H1 (cell line): ENCODE results near the gene CRB2. TPM values are rescaled to one million over a fixed set of nuclear protein-coding genes. Genes with fewer than 3 reads are reported as not detected.

Experiments
- CTCF ChIA-PET: fragments of 300-600 bp; sonication (Branson Sonifier 250); formaldehyde crosslinking; loops from one replicate; lab custom pipeline; 2021; ENCODE audit not compliant: partially characterized antibody; lab: Charles Lee
- POLR2A ChIA-PET: fragments of 300-600 bp; sonication (Branson Sonifier 250); formaldehyde crosslinking; loops from one replicate; lab custom pipeline; 2021; ENCODE audit warnings: inconsistent platforms; ENCODE audit not compliant: partially characterized antibody; lab: Charles Lee
- DNase-seq, 2 experiments: peaks; one replicate each; pipeline versions ENCODE4 v3.0.0 to v3.0.0-alpha.2; 2010 to 2022; ENCODE audit warnings: low spot score in 2 of 2, low read depth in 1 of 2, mixed read lengths in 1 of 2
- FAIRE-seq: peaks from 2 replicates; lab custom pipeline; 2011; peaks lifted over from hg19 to GRCh38; lab: Jason Lieb, UNC
- H2AFZ ChIP-seq: 2 replicates; pipeline ENCODE4 v1.8.1; 2012; ENCODE audit warnings: low read length, inconsistent platforms
- H2AK5ac ChIP-seq: 2 replicates; pipeline ENCODE4 v1.6.1; 2013; ENCODE audit warnings: low read depth, low read length
- H2BK120ac ChIP-seq: replicated peaks from 2 replicates; pipeline ENCODE3; 2013; ENCODE audit warnings: low read depth, low read length, inconsistent platforms
- H2BK12ac ChIP-seq: 2 replicates; pipeline ENCODE4 v1.6.1; 2013; ENCODE audit warnings: low read depth, low read length
- H2BK15ac ChIP-seq: 2 replicates; pipeline ENCODE4 v1.6.1; 2013; ENCODE audit warnings: low read length
- H2BK20ac ChIP-seq: 2 replicates; pipeline ENCODE4 v1.6.1; 2013; ENCODE audit warnings: low read length
- H2BK5ac ChIP-seq: 2 replicates; pipeline ENCODE4 v1.6.1; 2013; ENCODE audit warnings: low read depth, low read length
- H3K14ac ChIP-seq: 2 replicates; pipeline ENCODE4 v1.6.1; 2013; ENCODE audit warnings: inconsistent platforms; ENCODE audit not compliant: insufficient read length
- H3K18ac ChIP-seq: 2 replicates; pipeline ENCODE4 v1.6.1; 2013; ENCODE audit warnings: low read length; ENCODE audit errors: extremely low read depth
- H3K23ac ChIP-seq: 2 replicates; pipeline ENCODE4 v1.6.1; 2013; ENCODE audit warnings: inconsistent platforms; ENCODE audit not compliant: insufficient read length
- H3K23me2 ChIP-seq: 2 replicates; pipeline ENCODE4 v1.6.1; 2013; ENCODE audit warnings: low read depth, low read length
- H3K27ac ChIP-seq: 2 replicates; pipeline ENCODE4 v1.6.1; 2011; ENCODE audit warnings: low read depth, low read length, inconsistent platforms
- H3K27me3 ChIP-seq, 4 experiments: replicated peaks in 1 of 4; 1 replicate in 1 of 4; 2 replicates in 3 of 4; pipeline versions ENCODE4 v1.6.1 to v1.8.1; 2011 to 2013; ENCODE audit warnings: low read length in 3 of 4, mild to moderate bottlenecking in 3 of 4, inconsistent platforms in 2 of 4, mixed read lengths in 2 of 4, moderate library complexity in 1 of 4; ENCODE audit not compliant: control insufficient read depth in 3 of 4, insufficient read depth in 3 of 4; ENCODE audit errors: extremely low read depth in 1 of 4
- H3K36me3 ChIP-seq, 4 experiments: 2 replicates each; pipeline versions ENCODE4 v1.6.1 to v1.8.1; 2011 to 2013; ENCODE audit warnings: mild to moderate bottlenecking in 4 of 4, low read length in 3 of 4, moderate library complexity in 2 of 4, control low read depth in 1 of 4, inconsistent platforms in 1 of 4; ENCODE audit not compliant: insufficient read depth in 4 of 4, control insufficient read depth in 2 of 4
- H3K4ac ChIP-seq: replicated peaks from 2 replicates; pipeline ENCODE3; 2013; ENCODE audit warnings: low read length, low read depth, mixed read lengths, inconsistent platforms; ENCODE audit not compliant: insufficient read length
- H3K4me1 ChIP-seq, 4 experiments: replicated peaks in 1 of 4; 1 replicate in 1 of 4; 2 replicates in 3 of 4; pipeline versions ENCODE4 v1.6.1 to v1.8.1; 2011 to 2013; ENCODE audit warnings: low read length in 3 of 4, inconsistent platforms in 2 of 4, mixed read lengths in 1 of 4; ENCODE audit not compliant: insufficient read depth in 4 of 4, control insufficient read depth in 3 of 4
- H3K4me2 ChIP-seq, 2 experiments: 2 replicates each; pipeline versions ENCODE4 v1.6.1 to v1.8.1; 2011 to 2013; ENCODE audit warnings: low read depth in 2 of 2, low read length in 2 of 2, control low read depth in 1 of 2, inconsistent platforms in 1 of 2, mild to moderate bottlenecking in 1 of 2; ENCODE audit not compliant: insufficient read depth in 1 of 2
- H3K4me3 ChIP-seq, 4 experiments: fragments of 200-600, 300-600 bp in 1 of 4; sonication (generic), shearing (Covaris generic), sonication (Bioruptor Twin) in 1 of 4; 2 replicates each; pipeline versions ENCODE4 v1.5.1 to v1.8.1; 2011 to 2016; ENCODE audit warnings: low read length in 4 of 4, low read depth in 3 of 4, control low read depth in 2 of 4, inconsistent platforms in 2 of 4, mild to moderate bottlenecking in 2 of 4, mixed read lengths in 1 of 4, moderate library complexity in 1 of 4; ENCODE audit not compliant: insufficient read depth in 2 of 4; ENCODE audit errors: extremely low read depth in 1 of 4
- H3K56ac ChIP-seq: replicated peaks from 2 replicates; pipeline ENCODE3; 2013; ENCODE audit warnings: low read depth, mild to moderate bottlenecking, mixed read lengths, low read length, inconsistent platforms; ENCODE audit not compliant: insufficient read length
- H3K79me1 ChIP-seq: 2 replicates; pipeline ENCODE4 v1.6.1; 2013; ENCODE audit warnings: low read depth, low read length, control low read depth
- H3K79me2 ChIP-seq, 2 experiments: 2 replicates each; pipeline versions ENCODE4 v1.6.1 to v1.8.1; 2012 to 2013; ENCODE audit warnings: low read length in 2 of 2, mild to moderate bottlenecking in 2 of 2, inconsistent platforms in 1 of 2; ENCODE audit not compliant: insufficient read depth in 2 of 2, control insufficient read depth in 1 of 2
- H3K9ac ChIP-seq, 4 experiments: replicated peaks in 1 of 4; 1 replicate in 1 of 4; 2 replicates in 3 of 4; pipeline versions ENCODE4 v1.6.1 to v1.8.1; 2011 to 2013; ENCODE audit warnings: low read depth in 3 of 4, low read length in 3 of 4, control low read depth in 2 of 4, mild to moderate bottlenecking in 2 of 4, moderate library complexity in 2 of 4, inconsistent platforms in 1 of 4; ENCODE audit errors: extremely low read depth in 1 of 4
- H3K9me3 ChIP-seq, 2 experiments: 2 replicates each; pipeline versions ENCODE4 v1.6.1 to v1.8.1; 2012 to 2013; ENCODE audit warnings: mild to moderate bottlenecking in 2 of 2, moderate library complexity in 2 of 2, control low read depth in 1 of 2, inconsistent platforms in 1 of 2, low read depth in 1 of 2, low read length in 1 of 2, mixed read lengths in 1 of 2; ENCODE audit not compliant: insufficient read depth in 2 of 2
- H4K20me1 ChIP-seq, 2 experiments: replicated peaks in 1 of 2; 2 replicates each; pipeline versions ENCODE3 to v1.8.1; 2011 to 2013; ENCODE audit warnings: inconsistent platforms in 2 of 2, low read length in 2 of 2, mild to moderate bottlenecking in 1 of 2; ENCODE audit not compliant: insufficient read depth in 2 of 2, control insufficient read depth in 1 of 2
- H4K5ac ChIP-seq: 2 replicates; pipeline ENCODE4 v1.6.1; 2013; ENCODE audit warnings: low read length, low read depth, mixed read lengths, inconsistent platforms; ENCODE audit not compliant: insufficient read length
- H4K8ac ChIP-seq: 2 replicates; pipeline ENCODE4 v1.8.0; 2013; ENCODE audit warnings: mild to moderate bottlenecking, moderate library complexity, low read length, inconsistent platforms; ENCODE audit not compliant: insufficient read depth; ENCODE audit errors: extremely low read depth
- H4K91ac ChIP-seq: replicated peaks from 2 replicates; pipeline ENCODE3; 2013; ENCODE audit warnings: low read length, mixed read lengths, inconsistent platforms; ENCODE audit not compliant: insufficient read length
- CHD1 ChIP-seq: IDR thresholded peaks from 2 replicates; pipeline ENCODE4 v1.6.1; 2012; ENCODE audit warnings: low read depth, low read length, improper control_type of control experiment
- E2F6 ChIP-seq: IDR thresholded peaks from 2 replicates; pipeline ENCODE4 v1.6.1; 2012; ENCODE audit warnings: inconsistent platforms
- RNF2 ChIP-seq: fragments of 200-900, 300-1000 bp; sonication (generic); IDR thresholded peaks from 2 replicates; pipeline ENCODE4 v1.7.1; 2016; ENCODE audit warnings: borderline replicate concordance, low read depth, mild to moderate bottlenecking, antibody characterized with exemption, low read length; ENCODE audit not compliant: poor library complexity, severe bottlenecking; ENCODE audit errors: missing control alignments
- SIN3A ChIP-seq, 2 experiments: IDR thresholded peaks in 1 of 2; conservative IDR thresholded peaks in 1 of 2; 2 replicates each; pipeline ENCODE4 v1.6.1; 2011 to 2012; ENCODE audit warnings: low read length in 2 of 2, improper control_type of control experiment in 1 of 2, low read depth in 1 of 2, mild to moderate bottlenecking in 1 of 2
- WGBS, 2 experiments: shearing (Covaris generic) in 1 of 2; methylation state at CpG; one replicate each; pipeline versions ENCODE4 v1.1.6 to v1.1.7; 2013 to 2015; ENCODE audit warnings: low lambda C conversion rate in 2 of 2, mixed read lengths in 2 of 2, inconsistent platforms in 1 of 2, low coverage in 1 of 2, missing lambda C conversion rate in 1 of 2; ENCODE audit not compliant: insufficient replicate concordance in 2 of 2, insufficient coverage in 1 of 2, insufficient read length in 1 of 2; ENCODE audit errors: extremely low coverage in 1 of 2, missing lambda C conversion rate in 1 of 2; 5-methylcytosine and 5-hydroxymethylcytosine counted together
- polyA plus RNA-seq, 7 experiments: library from polyadenylated mRNA; depleted of rRNA in 3 of 7; stranded (reverse) in 5 of 7; unstranded in 2 of 7; fragments of >200 nt in 5 of 7; fragments of 200-250 nt in 2 of 7; gene quantifications; 1 replicate in 5 of 7; 2 replicates in 1 of 7; 4 replicates in 1 of 7; pipeline versions ENCODE4 v1.2.1 to v1.2.3, GENCODE V29; 2011 to 2013; ENCODE audit warnings: missing spikeins in 2 of 7, mixed read lengths in 2 of 7
- total RNA-seq: library from RNA; stranded (reverse); fragmentation: NEBNext Ultra II Directional; extraction: Animal tissue kit (Norgen Biotek cat#: 25700); gene quantifications from 2 replicates; pipeline ENCODE4 v1.2.1, GENCODE V29; 2021

The CRB2 gene
- total and polyA plus RNA-seq, 2 of the 8 experiments (the other 6 are each of a cell fraction or from before 2014, with no cell fraction given) = 4.0 to 8.4 TPM

- H2BK120ac ChIP-seq = no peak overlapping the region
- peaks cover 0 to 3% (median 0%) of the 10 kb centered on the region in 4 experiments; a peak in 1 of 8 replicates for H3K36me3 ChIP-seq
- peak overlapping the region; percentile 55; the same call in 1 of the 2 replicates for H2BK12ac ChIP-seq
- 63% methylated on average over 58 of the region's 67 CpGs; no CpG with 5 or more reads in 1 of the 2 experiments for WGBS, 2 experiments
- no peaks in the 10 kb centered on the region for H3K9me3 ChIP-seq
- H3K9ac ChIP-seq = no peak overlapping the region
- peaks cover 0 to 29% (median 17%) of the 10 kb centered on the region in 4 experiments; a peak in 6 of 7 replicates for H3K4me1 ChIP-seq
- DNase-seq (peak in 1 of 2 experiments; percentile 36), FAIRE-seq (no peak)
- H3K4me2 ChIP-seq = peak overlapping the region in 1 of 2 experiments; percentile 34; a peak in 1 of 4 replicates
- no peak overlapping the region for H3K14ac ChIP-seq
- peaks cover 0 to 6% of the 10 kb centered on the region in 2 experiments for H4K20me1 ChIP-seq
- CTCF ChIA-PET = interaction anchor here (0.6 to 22.0 kb wide), 8 partner anchors 9 to 1076 kb away, joined by 3 to 668 read pairs (median 4); partner anchors contain the start of gene CRB2
- H4K91ac ChIP-seq = peak overlapping the region; percentile 91
- H2AFZ ChIP-seq = no peak overlapping the region
- H2AK5ac ChIP-seq = no peak overlapping the region
- no peak overlapping the region for H3K18ac ChIP-seq
- H2BK5ac ChIP-seq = no peak overlapping the region; the same call in 1 of the 2 replicates
- H3K79me2 ChIP-seq = no peaks in the 10 kb centered on the region
- no peak overlapping the region for H2BK20ac ChIP-seq
- peaks cover 0 to 3% (median 0%) of the 10 kb centered on the region in 4 experiments; a peak in 2 of 7 replicates for H3K27me3 ChIP-seq
- no peak overlapping the region for H3K27ac ChIP-seq
- H3K23me2 ChIP-seq = no peaks in the 10 kb centered on the region
- H4K5ac ChIP-seq = no peak overlapping the region
- POLR2A ChIA-PET = interaction anchor here (1.0 to 2.0 kb wide), 5 partner anchors 9 to 16 kb away, joined by 3 to 6 read pairs (median 3); no protein-coding TSS in a partner anchor
- no peaks in the 10 kb centered on the region for H3K79me1 ChIP-seq
- H3K56ac ChIP-seq = no peak overlapping the region
- no peak overlapping the region for H3K23ac ChIP-seq
- no peak overlapping the region; the same call in 1 of the 2 replicates for H4K8ac ChIP-seq
- 0 out of 2 replicates have a peak overlapping the region, but pooled peaks have one; percentile 81 for H2BK15ac ChIP-seq
- H3K4ac ChIP-seq = peak overlapping the region; percentile 78
- H3K4me3 ChIP-seq = no peak overlapping the region
- no peak for TF ChIP-seq CHD1
- no peak for TF ChIP-seq SIN3A (conservative IDR thresholded peaks at IDR 0.05 in 1 of 2, IDR thresholded peaks at IDR 0.05 in 1 of 2; ENCODE audit: low read depth in 1 of 2, low read length in 2 of 2)
- TF ChIP-seq RNF2 = peak; percentile 34
- TF ChIP-seq E2F6 = peak; percentile 56; the same call in 1 of the 2 replicates
Observed at GRCh38 chr9:123365881-123366528, 10.0 kb downstream of the CRB2 start.
